IPS-15b (cell line): ENCODE results near the gene ELAC1.
"Not testable (repeated sequence)": the region's sequence is repeated elsewhere in the genome, so short reads cannot be mapped to it uniquely, and the experiment has no call there.

Source experiments
- H3K27me3 ChIP-seq: one replicate; pipeline ENCODE4 v1.6.1; 2013; ENCODE audit warnings: low read length; ENCODE audit not compliant: control insufficient read depth, insufficient read depth
- H3K36me3 ChIP-seq: one replicate; pipeline ENCODE4 v1.6.1; 2013; ENCODE audit warnings: low read length; ENCODE audit not compliant: control insufficient read depth, insufficient read depth
- H3K4me1 ChIP-seq: one replicate; pipeline ENCODE4 v1.6.1; 2013; ENCODE audit warnings: mild to moderate bottlenecking, low read length; ENCODE audit not compliant: control insufficient read depth, insufficient read depth
- H3K4me3 ChIP-seq: one replicate; pipeline ENCODE4 v1.5.1; 2013; ENCODE audit warnings: low read depth, low read length
- H3K9ac ChIP-seq: one replicate; pipeline ENCODE4 v1.6.1; 2013; ENCODE audit warnings: low read depth, mild to moderate bottlenecking, low read length
- H3K9me3 ChIP-seq: one replicate; pipeline ENCODE4 v1.6.1; 2013; ENCODE audit warnings: mild to moderate bottlenecking, low read length; ENCODE audit not compliant: control insufficient read depth, insufficient read depth

ELAC1 gene

DNA sequence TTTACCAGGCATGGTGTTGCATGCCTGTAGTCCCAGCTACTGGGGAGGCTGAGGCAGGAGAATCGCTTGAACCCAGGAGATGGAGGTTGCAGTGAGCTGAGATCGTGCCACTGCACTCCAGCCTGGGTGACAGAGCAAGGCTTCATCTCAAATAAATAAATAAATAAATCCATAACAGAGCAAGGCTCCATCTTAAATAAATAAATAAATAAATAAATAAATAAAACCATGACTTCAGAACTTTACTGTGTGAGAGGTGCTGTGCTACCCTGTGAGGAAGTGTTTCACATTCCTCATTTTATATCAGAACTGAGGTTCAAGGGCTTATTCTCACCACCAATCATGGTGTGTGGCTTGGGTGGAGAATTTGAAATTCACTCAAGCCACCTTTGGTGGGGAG lies 21.9 kb upstream of the ELAC1 start:
- H3K9ac ChIP-seq, H3K4me1 ChIP-seq, H3K4me3 ChIP-seq, H3K9me3 ChIP-seq, H3K36me3 ChIP-seq, H3K27me3 ChIP-seq: not testable (repeated sequence)

DNA sequence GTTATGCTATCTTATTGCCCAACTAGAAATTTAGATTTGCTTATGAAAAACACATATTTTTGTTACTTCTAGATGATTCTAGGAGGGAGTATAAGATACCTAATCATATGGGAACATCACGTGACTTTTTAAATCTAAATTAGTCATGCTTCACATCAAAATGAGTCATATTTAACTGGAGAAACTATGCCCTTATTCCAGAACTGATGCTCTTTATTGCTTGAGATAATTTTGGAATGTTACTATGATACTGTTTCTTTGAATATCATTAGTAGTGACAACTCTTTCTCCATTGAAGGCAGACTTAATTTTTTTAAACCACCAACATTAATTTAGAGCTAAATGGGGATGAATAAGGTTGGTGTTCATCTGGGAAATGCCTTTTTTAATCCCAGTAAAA lies 19.9 kb upstream of the ELAC1 start:
- H3K36me3 ChIP-seq = no peaks in the 10 kb centered on the region
- H3K4me1 ChIP-seq = no peaks in the 10 kb centered on the region
- no peaks in the 10 kb centered on the region for H3K27me3 ChIP-seq
- no peak overlapping the region for H3K4me3 ChIP-seq
- no peaks in the 10 kb centered on the region for H3K9me3 ChIP-seq
- no peak overlapping the region for H3K9ac ChIP-seq

DNA sequence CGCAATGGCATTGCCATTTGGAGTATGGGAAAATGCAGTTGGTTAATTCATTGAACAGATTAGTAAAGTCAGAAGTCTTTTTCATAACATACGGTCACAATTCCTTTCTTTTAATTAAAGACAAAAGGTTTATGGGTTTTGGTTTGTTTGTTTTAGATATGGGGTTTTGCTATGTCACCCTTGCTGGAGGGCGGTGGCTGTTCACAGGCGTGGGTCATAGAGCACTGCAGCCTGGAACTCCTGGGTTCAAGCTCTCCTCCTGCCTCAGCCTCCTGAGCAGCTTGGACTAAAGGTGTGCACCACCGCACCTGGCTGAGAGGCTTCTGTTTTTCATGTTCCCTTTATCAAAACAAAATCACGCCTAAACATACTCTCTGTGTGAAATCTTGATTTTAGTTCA lies 18.7 kb upstream of the ELAC1 start:
- H3K9me3 ChIP-seq = no peaks in the 10 kb centered on the region
- no peak overlapping the region for H3K9ac ChIP-seq
- no peaks in the 10 kb centered on the region for H3K36me3 ChIP-seq
- no peak overlapping the region for H3K4me3 ChIP-seq
- no peaks in the 10 kb centered on the region for H3K27me3 ChIP-seq
- no peaks in the 10 kb centered on the region for H3K4me1 ChIP-seq

DNA sequence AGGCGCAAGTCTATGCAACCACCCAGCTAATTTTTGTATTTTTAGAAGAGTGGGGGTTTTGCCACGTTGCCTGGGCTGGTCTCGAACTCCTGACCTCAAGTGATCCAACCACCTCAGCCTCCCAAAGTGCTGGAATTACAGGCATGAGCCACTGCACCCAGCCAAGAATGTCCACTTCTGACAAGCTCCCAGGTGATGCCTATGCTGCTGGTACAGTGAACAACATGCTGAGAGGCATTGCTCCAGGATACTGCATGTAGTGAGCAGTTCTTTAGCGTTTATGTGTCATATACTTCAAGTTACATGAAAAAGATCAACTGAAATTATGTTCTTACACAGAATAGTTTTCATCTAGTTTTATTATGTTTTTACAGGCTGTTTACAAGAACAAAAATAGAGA lies 17.2 kb upstream of the ELAC1 start:
- Histone ChIP-seq H3K27me3 (no peaks in the 10 kb centered on the region), H3K4me1 (no peaks in the 10 kb centered on the region), H3K4me3 (no peak overlapping the region), H3K9ac (no peak overlapping the region), H3K9me3 (no peaks in the 10 kb centered on the region), H3K36me3 (no peaks in the 10 kb centered on the region)

DNA sequence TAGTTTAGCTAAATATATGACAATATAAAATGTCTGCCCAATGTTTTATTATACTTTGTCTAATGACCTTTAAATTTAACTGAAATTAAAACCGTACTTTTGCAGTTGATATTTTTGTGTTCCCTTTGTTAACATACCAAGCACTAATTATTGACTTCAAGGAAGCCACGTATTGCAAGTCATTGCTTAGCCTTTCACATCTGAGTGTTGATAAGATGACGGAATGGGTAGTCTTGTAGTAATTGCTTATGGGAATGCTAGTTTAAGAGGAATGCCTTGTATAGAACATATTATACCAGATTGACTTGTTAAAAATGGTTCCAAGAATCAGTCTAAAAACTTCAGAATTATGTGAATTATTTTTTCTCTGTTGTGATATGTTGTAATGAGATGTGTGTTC lies 14.0 kb upstream of the ELAC1 start:
- no peak overlapping the region for H3K9ac ChIP-seq
- no peaks in the 10 kb centered on the region for H3K9me3 ChIP-seq
- no peaks in the 10 kb centered on the region for H3K27me3 ChIP-seq
- H3K36me3 ChIP-seq = no peaks in the 10 kb centered on the region
- H3K4me1 ChIP-seq = no peaks in the 10 kb centered on the region
- no peak overlapping the region for H3K4me3 ChIP-seq

DNA sequence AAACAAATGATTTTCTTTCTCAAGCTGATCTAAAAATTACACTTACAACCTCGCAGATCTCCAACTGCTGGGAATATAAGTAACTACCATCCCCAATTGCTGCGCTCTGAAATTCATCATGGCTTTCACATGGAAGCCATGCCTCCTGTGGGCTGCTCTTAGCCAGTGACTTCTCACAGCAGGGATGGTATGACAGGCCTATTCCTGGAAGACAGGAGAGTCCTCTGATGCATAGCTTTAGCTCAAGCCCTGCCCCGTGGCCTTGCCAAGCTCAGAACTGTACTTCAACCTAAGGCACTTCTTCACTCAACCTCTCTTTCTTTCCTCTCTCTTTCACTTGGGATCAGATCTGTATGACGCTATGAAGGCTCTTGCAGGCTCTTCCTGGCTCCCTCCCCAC lies 12.6 kb upstream of the ELAC1 start:
- Histone ChIP-seq H3K9ac (no peak overlapping the region), H3K27me3 (no peaks in the 10 kb centered on the region), H3K9me3 (no peaks in the 10 kb centered on the region), H3K36me3 (no peaks in the 10 kb centered on the region), H3K4me3 (no peak overlapping the region), H3K4me1 (no peaks in the 10 kb centered on the region)

DNA sequence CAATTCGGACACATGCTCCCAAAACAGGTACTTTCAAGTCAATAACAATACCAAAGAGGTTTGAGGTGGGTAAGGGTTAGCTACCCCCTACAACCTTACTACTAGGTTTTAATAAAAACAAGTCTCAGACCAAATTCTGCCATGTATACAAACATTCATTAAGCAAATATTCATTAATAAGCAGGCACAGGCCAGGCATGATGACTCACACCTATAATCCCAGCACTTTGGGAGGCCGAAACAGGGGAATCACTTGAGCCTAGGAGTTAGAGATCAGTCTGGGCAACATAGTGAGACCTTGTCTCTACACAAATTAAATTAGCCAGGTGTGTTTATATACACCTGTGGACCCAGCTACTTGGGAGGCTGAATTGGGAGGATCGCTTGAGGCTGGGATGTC lies 11.7 kb upstream of the ELAC1 start:
- Histone ChIP-seq H3K4me1 (no peaks in the 10 kb centered on the region), H3K9me3 (no peaks in the 10 kb centered on the region), H3K9ac (no peak overlapping the region), H3K4me3 (no peak overlapping the region), H3K27me3 (no peaks in the 10 kb centered on the region), H3K36me3 (no peaks in the 10 kb centered on the region)

DNA sequence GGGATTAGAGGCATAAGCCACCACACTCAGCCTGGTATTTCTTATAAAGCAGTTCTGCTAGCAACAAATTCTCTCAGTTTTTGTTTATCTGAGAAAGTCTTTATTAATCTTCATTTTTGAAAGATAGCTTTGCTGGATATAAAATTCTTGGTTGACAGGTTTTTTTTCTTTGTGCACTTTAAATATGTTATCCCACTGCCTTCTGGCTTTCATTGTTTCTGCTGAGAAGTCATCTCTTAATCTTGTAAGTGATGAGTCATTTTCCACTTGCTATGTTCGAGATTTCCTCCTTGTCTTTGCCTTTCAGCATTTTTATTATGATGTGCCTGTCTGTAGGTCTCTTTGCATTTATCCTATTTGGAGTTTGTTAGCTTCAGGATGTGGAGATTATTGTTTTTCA lies 5.9 kb upstream of the ELAC1 start:
- Histone ChIP-seq H3K4me3 (no peak overlapping the region), H3K27me3 (no peaks in the 10 kb centered on the region), H3K9ac (no peak overlapping the region), H3K4me1 (no peaks in the 10 kb centered on the region), H3K9me3 (peaks cover 3% of the 10 kb centered on the region), H3K36me3 (no peaks in the 10 kb centered on the region)

DNA sequence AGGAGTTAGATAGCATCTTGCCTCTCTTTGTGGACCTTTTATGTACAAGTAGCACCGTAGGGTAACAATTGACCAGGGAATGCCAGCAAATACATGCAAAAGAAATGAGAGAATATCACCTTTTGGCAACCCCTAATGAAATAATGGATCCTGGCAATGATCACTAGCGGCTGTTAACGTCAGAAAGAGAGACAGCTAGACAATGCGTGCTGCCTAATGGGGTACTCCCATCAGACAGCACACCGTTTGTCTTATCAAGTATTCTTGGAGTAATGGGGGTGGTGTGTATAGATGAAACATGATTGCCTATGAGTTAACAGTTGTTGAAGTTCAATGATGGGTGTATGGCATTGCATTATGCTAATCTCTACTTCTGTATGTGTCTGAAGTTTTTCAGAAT lies 1.6 kb downstream of the ELAC1 start:
- Histone ChIP-seq H3K27me3 (no peaks in the 10 kb centered on the region), H3K9ac (no peak overlapping the region), H3K9me3 (no peaks in the 10 kb centered on the region), H3K36me3 (no peaks in the 10 kb centered on the region), H3K4me1 (no peaks in the 10 kb centered on the region), H3K4me3 (no peak overlapping the region)

DNA sequence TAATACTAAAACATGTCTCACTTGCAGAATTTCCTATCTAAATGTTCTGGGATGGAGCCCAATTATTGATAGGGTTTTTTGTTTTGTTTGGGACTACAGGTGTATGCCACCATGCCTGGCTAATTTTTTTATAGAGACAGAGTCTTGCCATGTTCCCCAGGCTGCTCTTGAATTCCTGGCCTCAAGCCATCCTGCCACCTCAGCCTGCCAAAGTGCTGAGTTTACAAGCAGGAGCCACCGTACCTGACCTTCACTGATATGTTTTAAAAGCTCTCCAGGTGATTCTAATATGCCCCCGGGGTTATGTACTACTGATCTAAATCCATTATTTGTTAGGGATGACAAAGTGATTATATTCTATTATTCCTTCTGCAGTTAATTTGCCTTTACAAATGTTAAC lies 2.2 kb downstream of the ELAC1 start:
- H3K9ac ChIP-seq = no peak overlapping the region
- no peaks in the 10 kb centered on the region for H3K9me3 ChIP-seq
- no peaks in the 10 kb centered on the region for H3K27me3 ChIP-seq
- no peak overlapping the region for H3K4me3 ChIP-seq
- no peaks in the 10 kb centered on the region for H3K36me3 ChIP-seq
- no peaks in the 10 kb centered on the region for H3K4me1 ChIP-seq

DNA sequence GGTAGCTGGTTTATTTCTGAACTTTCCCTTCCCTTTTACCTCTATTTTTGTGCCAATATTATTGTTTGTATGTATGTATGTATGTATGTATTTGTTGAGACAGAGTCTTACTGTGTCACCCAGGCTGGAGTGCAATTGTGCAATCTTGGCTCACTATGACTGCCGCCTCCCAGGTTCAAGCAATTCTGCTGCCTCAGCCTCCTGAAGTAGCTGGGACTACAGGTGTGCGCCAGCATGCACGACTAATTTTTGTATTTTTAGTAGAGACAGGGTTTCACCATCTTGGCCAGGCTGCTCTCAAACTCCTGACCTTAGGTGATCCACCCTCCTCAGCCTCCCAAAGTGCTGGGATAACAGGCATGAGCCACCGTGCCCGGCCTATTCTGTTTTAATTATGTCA lies 4.6 kb downstream of the ELAC1 start:
- H3K27me3 ChIP-seq, H3K36me3 ChIP-seq, H3K9ac ChIP-seq, H3K4me3 ChIP-seq, H3K4me1 ChIP-seq: not testable (repeated sequence)
- peaks cover 14% of the 10 kb centered on the region for H3K9me3 ChIP-seq

DNA sequence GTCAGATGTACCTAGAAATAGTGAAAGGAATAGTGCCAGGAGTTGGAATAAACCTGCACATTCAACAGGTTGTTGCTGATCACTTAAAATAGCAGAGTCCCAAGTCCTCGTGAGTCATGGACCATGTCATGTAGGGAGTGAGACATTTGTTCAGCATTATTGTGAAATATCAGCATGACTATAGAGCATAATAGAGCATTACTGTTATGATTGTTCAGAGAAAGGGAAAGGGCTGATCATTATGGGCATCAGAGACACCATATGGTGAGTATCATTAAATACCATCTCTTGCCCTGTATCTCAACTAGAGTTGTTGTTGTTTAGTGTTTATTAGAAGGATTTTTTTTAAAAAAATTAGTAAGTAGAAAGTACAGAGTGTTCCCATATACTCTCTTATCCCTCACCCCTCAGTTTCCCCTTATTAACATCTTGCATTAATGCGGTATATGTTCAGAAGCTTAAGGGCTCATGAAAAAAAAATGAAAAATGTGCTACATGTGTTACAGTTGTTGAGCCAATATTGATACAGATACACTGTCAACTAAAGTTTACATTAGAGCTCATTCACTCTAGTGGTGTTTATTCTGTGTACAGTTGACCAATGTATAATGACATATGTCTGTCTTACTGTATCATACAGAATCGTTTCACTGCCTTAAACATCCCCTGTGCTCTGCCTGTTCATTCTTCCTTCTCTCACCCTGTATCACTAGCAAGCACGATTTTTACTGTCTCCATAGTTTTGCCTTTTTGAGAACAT lies 5.7 kb downstream of the ELAC1 start:
- no peaks in the 10 kb centered on the region for H3K27me3 ChIP-seq
- H3K4me3 ChIP-seq = no peak overlapping the region
- H3K9me3 ChIP-seq = peaks cover 14% of the 10 kb centered on the region
- no peak overlapping the region for H3K9ac ChIP-seq
- H3K36me3 ChIP-seq = no peaks in the 10 kb centered on the region
- no peaks in the 10 kb centered on the region for H3K4me1 ChIP-seq
